NCI-H446 treated with DMSO at 0.1 percent for 48 hours (cell line): ENCODE data around the gene CAPSL.
A peak's percentile ranks its signal among the peaks of the same experiment; 100 is the strongest.
"Not testable (repeated sequence)": the region's sequence is repeated elsewhere in the genome, so short reads cannot be mapped to it uniquely, and the experiment has no call there.

Experiments used
- DNase-seq: peaks from one replicate; lab custom pipeline; 2025; lab: John Stamatoyannopoulos, UW

Gene CAPSL

DNA sequence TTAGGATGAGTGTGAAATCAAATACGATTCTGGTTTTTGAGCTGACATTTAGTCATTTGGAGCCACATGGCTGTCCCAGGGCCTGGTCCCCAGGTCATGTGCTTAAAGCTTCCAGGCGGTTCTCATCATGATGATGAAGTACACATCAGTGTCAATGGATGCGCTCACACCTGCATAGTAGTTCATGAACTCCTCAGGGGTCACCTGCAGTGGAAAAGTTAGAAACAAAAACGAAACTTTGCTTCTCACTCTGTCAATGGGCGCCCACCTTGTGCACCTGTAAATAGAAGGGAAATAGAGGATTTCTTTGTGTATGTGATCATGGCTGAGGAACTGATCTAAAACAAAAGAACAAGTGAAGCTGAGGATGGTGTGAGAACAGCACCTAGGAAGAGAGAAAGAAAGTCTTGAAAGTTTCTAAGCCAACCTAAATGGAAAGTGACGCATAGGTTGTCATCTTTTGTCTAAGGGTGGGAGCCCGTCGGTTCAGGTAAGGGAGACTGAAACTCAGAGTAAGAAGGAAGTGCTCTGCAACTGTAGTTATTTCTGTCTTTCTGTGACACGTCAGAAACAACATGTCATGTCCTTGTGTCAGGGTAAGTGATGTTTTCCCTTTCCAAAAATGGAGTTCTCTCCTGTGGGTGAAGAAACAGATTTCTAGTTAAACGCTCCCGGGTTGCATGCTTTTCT lies 33.8 kb downstream of the CAPSL start:
- no peak for DNase-seq

DNA sequence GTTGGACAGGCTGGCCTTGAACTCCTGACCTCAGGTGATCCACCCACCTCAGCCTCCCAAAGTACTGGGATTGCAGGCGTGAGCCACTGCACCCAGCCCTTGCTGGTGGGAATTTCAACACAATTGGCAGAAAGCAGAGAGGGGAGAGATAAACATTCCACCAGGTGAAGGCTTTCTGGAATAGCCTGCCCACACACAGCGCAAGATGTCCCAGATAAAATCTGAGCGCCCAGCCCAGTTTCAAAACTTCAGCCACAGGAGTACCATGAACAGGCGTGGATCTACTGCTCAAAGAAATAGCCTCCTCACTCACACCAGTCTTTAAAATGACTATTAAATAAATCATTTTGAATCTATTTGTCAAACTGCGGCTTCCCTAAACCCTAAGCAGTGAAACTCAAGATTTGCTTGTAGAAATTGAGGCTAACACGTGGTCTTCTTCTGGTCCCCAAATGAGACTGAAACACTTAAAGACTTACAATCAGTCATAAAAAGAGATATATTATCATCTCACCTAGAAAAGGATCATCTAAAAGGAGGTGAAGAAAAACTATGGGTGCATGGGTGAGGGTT lies 34.7 kb downstream of the CAPSL start:
- DNase-seq: no peak

DNA sequence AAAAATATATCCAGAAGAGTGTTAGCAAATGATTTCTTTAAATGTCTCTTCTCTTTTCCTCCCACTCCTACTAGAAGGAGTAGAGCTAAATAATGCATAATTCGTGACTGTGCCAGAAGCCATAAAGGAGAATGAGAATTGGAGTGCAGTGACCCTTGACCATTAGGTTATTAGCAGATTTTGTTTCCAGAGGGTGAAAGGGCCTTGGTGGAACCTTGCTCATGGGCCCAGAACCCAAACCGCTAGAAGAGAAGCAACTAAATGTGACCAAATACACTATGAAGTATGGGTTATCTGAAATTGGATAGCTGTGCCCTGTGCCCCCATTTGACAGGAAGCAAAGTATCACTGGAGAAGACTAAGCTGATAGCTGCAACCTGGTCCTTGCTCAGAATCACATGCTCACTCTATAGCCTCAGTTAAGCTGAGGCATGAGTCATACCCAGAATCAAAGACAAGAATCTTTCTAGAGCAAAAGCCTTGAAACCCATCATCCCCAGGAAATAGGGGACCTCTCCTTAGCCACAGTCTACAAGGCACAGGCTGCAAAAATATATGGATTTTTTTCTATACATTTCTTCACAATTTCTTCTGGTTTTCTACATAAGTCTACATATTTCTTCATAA lies 36.3 kb downstream of the CAPSL start:
- DNase-seq: no peak

DNA sequence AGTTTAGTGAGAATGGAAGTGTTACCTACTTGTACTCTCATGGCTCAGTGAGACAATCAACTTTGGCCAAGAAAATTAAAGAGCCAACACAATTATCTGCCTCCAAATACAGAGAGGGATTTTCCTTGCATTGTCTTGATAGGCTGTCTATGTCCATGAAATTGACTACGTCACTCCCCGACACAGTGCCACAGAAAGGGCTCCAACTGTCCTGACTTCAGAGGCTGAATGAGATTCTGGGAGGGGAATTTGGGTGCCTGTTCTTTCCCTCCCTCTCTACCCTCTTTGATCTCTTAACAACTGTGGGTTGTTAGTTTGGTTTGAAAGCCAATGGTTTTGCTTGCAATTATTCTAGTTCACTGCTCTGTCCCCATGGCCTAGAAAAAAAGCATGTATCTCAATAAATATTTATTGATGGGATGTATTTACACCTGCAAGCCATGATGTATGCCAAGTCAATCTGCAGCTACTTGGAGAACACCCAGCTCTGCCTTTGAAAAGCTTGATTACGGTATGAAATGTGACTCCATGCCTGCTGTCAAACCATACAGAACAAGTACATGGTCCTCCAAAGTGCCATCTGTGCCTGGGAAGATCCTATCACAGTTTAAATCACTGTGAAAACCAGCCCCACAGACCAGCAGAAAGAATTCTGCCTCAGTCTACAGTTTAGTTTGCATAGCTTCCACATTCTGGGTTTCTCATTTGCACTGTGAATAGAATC lies 37.3 kb downstream of the CAPSL start:
- peak; percentile 80 for DNase-seq

DNA sequence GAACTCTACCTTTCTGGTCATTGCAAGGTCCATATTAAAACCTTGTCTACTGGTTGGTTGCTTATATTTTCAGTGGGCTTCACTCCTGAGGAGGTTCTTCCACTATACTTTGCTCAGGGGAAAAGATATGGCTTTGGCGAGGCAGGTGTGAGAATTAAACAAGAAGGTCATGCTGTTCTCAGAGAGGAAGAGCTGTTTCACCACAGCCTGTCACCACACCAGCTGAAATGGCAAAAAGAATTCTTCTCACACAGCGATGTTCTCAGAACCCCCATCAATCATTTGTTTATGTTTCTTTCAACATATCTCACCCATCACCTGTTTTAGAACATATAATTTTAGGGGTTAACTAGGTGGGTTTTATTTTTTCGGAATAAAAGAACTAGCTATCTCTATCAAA lies 38.6 kb downstream of the CAPSL start:
- DNase-seq: no peak

DNA sequence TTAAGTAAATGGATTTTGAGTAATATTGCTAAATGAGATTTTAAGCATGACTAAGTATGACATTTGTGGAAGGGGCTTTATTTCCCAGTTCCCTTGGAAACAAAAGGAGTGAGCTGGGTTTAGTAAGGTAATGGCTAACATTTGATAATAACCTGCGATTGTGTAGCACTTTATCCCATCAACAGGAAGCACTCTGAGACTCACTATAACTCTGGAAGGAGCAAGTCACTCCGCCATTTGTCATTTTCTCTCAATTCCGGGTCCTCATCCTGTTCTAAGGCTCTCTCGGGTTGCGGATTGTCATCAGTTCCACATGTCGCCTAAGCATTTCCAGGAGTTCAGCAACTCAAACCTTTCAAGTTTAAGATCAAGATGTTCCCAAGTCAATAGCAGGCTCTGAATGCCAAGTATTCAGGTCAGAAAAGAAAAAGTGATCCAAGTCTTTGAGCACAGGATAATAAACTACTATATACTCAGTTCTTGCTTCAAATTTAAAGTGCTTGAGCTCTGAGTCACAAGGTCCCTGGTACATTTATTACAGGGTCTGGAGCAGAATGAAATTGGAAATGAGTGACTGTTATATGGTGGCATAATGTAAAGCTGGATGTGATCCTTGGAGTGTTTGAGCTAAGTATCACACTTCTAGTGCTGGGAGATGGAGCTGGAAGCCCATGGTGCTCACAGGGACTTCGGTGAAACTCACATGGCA lies 39.3 kb downstream of the CAPSL start:
- DNase-seq: no peak

DNA sequence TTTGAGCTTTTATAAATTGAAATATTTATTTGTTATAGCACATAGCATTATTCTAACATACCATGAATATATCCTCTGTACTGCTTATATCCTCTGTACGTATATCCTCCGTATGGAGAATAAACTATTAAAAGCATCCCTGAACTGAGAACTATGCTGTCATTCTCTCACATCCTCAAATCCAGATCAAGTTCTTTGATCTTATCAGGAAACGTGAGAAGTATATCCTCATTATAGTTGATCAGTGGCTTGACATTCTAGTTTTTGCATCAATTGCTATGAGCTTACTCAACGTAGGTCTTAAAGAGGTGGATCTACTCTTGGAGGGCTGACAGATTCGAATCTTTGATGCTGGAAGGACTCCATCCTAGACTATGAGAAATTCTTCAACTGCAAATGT lies 44.3 kb downstream of the CAPSL start:
- no peak for DNase-seq

DNA sequence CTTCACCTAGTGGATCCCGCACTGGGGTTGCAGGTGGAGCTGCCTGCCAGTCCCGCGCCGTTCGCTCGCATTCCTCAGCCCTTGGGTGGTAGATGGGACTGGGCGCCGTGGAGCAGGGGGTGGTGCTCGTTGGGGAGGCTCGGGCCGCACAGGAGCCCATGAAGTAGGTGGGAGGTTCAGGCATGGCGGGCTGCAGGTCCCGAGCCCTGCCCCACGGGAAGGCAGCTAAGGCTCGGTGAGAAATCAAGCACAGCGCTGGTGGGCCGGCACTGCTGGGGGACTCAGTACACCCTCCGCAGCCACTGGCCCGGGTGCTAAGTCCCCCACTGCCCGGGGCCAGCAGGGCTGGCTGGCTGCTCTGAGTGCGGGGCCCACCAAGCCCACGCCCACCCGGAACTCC lies 45.6 kb downstream of the CAPSL start:
- not testable (repeated sequence) for DNase-seq

DNA sequence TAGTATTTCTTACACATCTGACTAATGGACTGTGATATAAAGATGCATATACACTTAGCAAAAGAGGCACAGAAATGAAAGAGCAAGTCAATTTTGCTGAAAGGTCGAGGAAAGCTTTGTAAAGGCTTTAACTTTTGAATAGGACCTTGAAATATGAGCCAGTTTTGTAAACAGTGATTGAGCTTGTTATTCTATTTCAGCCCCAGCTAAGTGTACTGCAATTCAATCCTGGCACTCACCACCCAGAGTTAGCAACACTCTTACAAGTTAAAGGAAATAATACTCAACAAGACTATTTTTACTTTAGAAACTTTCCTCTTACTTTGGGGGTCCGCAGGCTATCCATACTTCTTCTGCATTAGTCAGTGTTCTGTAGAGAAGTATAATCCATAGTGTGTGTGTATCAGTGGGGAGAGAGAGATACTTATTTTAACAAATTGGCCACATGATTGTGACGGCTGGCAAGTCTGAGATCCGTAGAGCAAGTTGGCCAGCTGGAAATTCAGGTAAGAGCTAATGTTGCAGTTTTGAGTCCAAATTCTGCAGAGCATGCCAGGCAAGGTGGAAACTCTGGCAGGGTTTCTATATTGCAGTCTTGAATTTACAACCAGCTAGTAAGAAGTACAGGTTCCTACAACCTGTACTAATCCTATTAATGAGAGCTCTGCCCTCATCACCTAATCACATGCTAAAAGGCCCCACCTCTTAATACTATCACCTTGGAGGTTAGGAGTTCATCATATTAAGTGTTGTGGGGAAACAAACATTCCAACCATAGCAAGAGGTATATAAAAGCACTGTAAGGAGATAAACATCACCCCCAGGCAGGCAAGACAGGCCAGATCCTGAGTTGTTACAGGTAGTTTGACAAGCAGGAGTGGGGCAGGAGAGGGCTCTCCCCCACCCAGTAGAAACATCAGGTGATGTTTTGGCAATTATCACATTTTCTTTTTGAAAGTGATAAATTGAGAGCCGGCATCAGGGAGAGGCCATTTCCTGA lies 48.1 kb downstream of the CAPSL start:
- DNase-seq: no peak

DNA sequence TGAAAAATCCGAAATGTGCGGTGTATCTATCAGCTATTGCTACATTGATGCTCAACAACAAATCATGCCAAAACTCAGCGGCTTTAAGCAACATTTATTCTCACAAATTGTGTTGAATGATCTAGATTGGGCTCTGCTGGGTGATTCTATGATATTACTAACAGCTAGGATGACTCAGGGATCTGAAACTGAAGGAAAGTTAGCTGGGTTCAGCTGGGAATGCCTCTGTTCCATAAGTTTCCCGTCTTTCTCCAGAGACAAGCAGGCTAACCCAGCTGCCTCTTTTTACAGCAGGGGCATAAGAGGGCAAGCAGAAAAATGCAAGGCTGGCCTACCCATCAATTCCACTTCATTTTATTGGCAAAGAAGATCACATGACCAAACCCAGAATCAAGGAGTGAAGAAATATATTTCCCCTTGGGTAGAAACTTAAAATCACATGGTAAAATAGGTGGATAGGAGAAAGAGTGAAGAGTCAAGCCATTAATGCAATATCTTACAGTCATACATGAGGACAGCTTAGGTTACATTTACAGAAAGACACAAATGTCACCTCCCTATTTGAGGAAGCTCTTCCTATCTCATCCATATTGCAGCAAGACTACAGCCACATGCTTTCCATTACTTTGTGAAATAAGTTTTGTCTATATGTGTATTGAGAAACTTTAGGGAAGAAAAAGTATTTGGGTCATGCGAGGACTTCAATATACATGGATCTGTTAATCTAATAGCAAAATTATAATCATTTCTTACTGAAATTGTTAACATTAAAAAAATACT lies 50.9 kb downstream of the CAPSL start:
- DNase-seq: no peak

DNA sequence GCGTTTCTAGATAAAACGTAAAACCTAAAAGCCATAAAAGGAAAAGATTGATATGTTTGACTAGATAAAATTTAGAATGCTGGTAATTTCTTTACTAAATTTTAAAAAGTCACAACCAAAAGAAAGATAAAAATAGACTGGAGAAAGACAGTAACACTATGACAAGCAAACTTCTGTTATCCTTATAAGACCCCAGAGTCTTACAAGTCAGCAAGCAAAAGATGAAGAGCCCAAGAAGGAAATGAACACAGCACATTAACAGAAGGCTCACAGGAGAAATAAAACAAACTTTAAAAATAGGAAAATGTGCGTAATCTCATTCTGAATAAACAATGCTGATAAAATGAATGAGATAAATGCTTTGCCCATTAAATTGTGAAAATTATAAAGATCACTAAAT lies 52.0 kb downstream of the CAPSL start:
- DNase-seq: no peak

DNA sequence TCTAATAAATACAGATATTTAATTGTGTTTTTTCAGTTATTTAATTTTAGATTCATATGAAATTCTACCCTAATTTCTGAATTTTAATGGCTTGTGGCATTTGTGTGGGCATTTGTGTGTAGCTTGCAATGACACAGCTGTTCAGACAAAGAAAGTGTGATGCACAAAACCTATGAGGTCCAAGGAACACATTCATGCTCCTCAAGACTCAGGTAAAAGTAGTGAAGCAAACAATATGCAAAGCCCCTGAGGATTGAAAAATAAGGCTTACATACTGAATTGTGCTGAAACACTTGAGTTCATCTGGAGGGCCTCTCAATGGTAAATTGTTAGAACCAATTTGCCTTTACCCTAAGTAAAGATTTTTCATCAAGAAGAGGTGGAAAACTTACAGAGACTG lies 53.6 kb downstream of the CAPSL start:
- no peak for DNase-seq

DNA sequence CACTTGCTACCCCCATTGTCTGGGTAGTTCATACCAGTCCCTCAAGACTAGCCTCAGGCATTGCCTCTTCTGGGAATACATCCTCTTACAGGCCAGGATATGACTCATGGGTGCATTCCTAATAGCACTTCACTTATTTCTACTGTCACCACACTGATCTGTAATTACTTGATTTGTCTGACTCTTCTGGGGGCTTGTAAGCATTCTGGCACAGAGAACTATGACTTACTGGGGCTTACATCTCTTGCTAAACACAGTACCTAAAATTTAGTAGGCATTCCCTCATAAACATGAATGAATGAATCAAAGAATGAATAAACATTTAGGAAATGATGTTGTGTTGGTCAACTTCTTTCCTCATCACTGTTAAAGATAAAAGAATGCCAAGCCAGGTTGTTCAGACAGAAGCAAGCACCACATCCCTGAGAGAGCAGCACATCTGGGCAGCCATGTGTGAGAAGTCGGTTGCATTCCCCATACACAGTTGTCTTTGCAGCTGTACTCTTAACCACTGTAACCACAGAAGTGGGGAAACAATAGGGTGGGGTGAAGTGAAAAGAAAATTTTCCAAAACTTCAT lies 54.1 kb downstream of the CAPSL start:
- no peak for DNase-seq

DNA sequence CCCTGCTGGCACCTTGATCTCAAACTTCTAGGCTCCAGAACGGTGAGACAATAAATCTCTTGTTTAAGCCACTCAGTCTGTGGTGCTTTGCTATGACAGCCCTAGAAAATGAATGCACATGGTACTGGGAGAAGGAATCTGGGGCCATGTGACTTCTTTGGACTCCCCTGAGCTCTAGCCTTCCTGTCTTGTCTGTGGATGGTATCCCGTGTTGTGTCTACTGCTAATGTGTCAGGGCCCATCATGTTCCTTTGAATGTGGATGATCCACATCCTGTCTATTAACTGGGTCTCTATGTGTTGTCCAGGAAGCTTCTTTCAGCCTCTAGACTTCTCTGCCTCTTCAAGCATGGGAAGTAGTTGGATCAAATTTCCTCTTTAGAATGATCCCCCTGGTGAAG lies 56.7 kb downstream of the CAPSL start:
- no peak for DNase-seq

DNA sequence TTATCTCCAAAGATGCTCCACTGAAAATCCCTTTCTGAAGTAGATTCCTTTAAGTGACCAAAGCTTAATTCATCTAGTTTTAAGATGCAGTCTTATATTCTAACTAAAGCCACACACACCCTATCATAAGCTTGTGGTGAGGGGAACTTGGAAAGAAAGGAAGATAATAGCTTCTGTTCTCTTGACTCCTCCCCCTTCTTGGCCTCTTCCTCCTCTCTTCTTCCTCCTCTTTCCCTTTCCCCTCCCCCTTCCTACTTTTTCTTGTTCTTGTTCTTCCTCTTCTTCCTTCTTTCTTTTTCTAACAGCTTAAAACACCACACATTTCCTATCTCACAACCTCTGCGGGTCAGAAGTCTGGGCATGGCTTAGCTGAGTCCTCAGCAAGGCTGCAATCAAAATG lies 58.3 kb downstream of the CAPSL start:
- DNase-seq: no peak

DNA sequence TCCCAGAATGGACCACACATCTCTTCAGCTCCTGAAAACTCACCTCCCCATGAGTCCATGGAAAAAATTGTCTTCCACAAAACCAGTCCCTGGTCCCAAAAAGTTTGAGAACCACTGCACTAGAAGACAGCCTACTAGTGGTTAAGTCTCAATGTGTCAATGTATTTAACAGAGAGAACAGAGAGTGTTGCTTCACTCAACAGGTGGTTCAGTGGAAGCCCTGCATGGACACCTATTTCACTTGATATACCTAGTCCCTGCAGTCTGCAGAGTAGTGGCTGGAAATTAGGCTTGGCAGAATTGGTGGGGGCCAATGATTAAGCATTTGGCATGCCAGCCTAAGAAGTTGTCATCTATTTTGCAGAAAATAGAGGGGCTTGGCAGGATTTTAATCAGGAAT lies 58.8 kb downstream of the CAPSL start:
- DNase-seq: no peak

DNA sequence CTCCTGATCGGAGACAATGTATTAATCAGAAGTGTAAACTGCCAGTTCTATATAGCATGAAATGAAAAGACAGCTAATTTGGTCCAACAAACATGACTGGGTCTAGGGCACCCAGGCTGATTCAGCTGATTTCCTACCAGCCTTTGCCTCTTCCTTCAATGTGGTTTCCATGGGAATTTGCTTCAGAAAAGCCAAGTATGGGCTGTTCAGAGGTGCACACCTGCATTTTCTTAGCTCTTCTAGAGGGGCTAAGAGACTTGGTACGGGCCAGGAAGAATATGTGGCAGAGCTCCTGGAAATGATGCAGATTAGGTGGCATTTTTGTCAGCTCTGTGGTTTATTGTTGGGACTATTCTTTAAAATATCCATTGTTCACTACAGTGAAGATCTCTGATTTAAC lies 59.3 kb downstream of the CAPSL start:
- DNase-seq: no peak

DNA sequence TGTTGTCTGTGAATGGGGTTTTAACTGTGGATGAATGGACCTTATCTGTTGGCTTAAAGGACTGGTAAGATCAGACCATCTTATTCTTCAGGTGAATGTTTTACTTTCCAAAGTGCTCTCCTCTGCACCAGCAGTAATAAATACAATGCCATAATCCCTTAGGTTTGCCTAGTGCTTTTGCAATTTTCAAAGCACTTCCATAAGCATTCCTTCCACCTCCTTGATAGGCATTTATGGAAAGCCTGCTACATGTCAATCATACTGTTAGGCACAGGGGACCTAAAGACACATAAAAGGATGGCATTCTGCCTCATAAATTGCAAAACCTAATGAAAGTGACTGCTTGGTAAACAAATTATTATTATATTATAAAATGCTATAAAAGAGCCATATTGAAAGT lies 60.3 kb downstream of the CAPSL start:
- DNase-seq: no peak

DNA sequence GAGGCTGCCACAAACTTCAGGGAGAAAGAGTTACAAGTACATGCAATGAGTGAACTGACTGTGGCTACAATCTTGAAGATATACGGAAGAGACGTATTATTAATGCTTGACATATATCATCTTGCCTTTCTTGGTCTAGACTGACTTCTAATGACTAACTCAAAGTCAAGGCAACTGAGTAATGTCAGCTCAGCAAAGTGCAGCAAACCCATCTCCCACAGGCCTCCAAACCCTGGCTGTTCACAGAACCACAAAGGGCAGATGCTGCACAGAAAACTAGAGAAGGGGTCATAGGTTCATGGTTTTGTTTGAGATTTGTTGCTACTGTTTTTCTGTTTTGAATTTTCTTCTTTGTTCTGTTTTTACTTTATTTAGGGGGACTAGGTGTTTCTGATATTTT lies 60.8 kb downstream of the CAPSL start:
- no peak for DNase-seq

DNA sequence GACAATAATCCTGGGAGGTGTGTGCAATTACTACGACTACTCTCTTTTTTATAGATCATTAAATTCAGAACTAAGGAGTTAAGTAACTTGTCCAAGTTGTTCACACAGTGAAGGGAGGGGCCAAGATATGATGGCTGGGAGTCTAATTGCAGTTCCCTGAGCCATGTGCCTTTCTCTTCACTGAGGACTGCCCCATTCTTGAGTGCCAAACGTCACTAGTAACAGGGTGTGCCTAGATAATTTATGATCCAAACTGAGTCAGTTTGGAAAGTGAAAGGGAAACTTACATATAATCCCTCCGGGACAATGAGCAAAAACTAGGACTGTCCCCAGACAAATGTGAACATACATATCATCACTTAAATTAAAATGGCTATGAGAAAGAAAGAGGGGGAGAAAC lies 61.5 kb downstream of the CAPSL start:
- DNase-seq: no peak
